NCI-H146 treated with DMSO at 0.1 percent for 48 hours (cell line): ENCODE measurements around the gene PEX16.

Experiments
- DNase-seq: peaks from one replicate; lab custom pipeline; 2025; ENCODE audit not compliant: unreplicated experiment; lab: John Stamatoyannopoulos, UW

PEX16 gene

DNA sequence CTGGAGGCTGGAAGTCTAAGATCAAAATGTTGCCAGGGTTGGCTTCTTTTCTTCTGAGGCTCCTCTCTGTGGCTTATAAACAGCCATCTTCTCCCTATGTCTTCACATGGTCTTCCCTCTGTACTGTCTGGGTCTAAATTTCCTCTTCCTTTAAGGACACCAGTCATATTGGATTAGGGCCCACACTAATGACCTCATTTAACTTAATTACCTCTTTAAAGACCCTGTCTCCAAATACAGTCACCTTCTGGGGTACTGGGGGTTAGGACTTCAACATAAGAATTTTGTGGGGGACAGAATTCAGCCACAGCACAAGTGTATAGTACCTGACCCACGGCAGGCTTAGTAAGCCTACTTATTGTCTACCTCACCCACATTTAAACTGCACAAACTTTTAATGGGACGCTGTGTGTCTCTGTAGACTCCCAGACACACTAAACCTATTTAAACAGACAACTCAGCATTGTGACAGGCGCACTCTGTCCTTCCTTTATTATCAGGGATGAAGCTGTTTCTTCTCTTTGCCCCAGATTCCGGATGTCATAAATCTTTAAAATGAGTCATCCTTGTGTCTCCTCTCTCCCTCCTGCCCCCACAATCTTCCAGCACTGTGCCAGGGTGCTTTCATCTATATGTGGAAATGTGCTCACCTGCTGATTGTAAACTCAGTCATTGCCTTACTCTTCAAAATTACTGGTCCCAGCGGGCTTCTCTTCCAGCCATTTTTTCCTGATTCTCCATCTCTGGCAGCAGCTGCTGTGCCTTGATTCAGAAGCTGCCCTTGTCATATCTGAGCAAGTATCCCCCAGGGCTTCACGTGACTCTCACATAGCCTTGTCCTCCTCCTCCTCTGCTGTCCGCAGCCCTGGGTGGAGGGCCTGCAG lies 37.6 kb downstream of the PEX16 start:
- no peak for DNase-seq

DNA sequence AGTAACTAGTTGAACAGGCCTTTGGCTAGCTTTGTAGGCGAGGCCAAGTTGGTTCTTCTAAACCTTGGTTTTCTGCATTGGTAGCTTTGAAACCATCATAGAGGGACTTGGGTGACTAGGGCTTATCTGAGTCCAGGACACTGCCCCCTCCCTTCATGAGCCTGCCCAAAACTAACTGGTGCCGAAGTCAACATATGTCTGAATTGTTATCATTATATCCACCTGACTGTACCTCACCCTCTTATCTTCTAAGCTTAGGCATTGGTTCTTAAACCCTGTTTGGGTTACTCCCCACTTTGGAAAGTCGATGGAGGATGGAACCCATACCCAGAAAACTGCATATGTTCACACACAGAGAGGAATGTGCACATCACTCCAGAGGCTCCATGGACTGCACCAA lies 39.8 kb downstream of the PEX16 start:
- DNase-seq: no peak

DNA sequence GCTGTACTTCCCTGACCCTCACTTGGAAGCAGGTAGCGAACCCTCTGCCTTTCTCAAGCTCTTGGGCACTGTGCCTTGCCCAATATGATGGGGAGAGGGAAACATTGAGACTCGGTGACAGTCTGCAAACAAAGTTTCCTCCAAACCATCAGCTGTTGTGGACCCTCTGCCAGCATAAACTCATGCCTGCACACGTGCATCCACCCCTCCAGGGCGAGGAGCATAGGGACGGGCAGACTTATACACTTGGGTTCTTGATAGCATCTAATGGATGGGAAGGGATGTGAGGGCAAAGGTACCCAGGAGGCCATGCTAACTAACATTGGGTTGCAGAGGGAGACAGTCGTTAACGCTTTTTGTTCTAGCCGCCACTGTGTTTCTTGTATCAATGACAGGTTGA lies 40.5 kb downstream of the PEX16 start:
- DNase-seq: no peak

DNA sequence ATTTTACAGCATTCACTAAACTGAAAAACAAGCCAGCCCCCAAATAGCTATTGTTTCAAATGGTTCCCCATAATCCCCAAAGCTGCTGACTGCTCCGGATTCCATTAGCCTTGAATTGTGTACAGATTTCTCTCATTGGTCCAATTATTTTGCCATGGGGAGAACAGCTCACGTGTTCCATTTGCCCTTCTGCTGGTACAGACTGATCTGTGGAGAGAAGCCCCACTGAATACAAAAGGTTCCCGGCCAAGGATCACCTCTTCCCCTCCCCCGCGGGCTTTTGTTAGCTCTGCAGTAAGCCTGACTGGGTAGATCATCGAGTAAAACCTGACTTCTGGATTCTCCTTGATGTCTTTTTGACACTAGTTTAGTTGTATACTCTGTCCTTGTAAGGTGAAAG lies 41.3 kb downstream of the PEX16 start:
- DNase-seq: no peak

DNA sequence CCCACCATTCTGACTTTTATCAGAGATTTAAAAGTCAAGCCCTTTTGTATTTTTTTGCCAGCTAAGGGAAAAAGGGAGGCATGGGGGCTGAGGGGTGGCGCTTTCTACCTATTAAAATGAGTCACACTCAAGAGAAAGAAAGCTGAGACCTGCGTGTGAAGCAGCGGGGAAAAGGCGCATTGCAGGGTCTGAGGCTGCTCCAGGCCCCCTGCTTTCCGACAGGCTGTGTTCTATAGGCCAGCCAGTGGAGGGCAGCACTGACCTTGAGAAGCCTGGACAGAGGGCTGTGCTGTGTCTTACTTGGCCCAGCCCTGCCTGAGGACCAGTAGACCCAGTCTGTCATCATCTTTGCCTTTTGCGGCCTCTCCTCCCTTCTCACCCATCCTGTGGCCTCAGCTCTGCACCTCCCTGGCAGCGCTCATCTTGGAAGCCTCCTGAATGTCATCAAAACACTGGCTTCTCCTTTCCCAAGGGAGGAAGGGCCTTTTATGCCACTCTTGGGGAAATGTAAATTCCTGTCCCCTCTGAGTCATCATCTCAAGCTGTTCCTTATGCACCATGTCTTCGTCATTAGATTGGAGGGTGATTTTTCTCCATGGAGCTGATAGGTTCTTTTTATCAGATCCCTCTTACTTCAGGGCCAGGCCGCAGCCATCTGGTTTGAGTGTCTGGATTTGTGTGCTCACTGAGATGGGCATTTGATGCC lies 44.9 kb downstream of the PEX16 start:
- DNase-seq: peak; percentile 15

DNA sequence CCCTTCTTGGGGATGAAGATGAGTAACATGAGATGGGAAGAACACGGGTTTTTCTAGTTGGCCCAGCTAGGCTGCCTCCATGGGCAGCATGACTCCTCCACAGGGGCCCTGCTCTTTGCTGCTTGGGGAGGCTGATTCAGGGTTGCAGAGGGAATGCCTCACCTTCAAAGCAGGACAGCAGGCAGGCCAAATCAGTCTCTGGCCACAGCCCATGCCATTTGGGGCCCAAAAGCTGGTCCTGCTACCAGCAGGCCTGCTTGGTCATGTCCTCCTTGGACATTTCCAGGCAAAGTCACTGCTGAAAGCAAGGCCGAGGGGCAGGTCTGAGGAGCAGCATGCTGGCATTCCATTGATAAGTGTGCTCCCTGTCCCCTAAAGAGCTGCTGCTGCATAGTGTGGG lies 46.0 kb downstream of the PEX16 start:
- DNase-seq: no peak

DNA sequence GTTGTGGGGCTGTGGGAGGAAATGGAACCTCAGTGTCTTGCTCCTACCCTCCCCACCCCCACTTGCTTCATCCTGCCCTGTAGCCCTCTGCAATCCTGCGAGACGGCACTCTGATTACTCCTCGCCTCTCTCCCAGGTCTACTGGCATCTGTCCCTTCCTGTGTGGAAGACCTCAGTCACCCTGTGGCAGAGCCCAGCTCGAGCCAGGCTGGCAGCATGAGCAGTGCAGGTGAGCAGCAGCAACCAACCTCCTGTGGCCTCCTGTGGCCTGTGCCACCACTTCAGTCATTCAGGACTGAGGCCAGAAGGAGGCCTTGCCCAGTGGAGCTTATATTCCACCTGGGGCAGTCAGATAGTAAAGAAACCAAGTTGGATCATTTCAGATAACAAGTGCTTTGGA lies 47.0 kb downstream of the PEX16 start:
- no peak for DNase-seq

DNA sequence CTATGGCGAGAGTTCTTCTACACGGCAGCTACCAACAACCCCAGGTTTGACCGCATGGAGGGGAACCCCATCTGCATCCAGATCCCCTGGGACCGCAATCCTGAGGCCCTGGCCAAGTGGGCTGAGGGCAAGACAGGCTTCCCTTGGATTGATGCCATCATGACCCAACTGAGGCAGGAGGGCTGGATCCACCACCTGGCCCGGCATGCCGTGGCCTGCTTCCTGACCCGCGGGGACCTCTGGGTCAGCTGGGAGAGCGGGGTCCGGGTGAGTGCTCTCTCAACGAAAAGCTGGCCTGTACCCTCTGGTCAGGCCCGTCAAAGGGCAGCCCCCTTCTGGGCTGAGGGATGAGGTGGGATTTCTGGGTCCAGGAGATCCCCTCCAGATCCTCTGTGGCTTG lies 48.1 kb downstream of the PEX16 start:
- DNase-seq: no peak

DNA sequence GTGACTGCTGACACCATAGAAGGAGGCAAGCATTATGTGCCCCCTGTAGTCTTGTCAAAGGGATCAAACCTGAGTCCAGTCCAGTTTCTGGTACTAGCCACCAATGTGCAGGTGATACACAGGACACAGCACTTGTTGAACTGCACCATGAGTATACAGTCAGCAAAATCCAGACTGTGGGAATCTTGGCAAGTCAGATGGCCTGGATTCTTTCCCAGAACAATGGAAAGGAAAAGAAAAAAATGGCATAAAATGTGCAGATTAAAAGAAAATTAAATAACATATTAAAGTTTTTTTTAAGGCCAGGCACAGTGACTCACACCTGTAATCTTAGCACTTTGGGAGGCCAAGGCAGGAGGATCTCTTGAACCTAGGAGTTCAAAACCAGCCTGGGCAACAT lies 53.6 kb downstream of the PEX16 start:
- DNase-seq: no peak

DNA sequence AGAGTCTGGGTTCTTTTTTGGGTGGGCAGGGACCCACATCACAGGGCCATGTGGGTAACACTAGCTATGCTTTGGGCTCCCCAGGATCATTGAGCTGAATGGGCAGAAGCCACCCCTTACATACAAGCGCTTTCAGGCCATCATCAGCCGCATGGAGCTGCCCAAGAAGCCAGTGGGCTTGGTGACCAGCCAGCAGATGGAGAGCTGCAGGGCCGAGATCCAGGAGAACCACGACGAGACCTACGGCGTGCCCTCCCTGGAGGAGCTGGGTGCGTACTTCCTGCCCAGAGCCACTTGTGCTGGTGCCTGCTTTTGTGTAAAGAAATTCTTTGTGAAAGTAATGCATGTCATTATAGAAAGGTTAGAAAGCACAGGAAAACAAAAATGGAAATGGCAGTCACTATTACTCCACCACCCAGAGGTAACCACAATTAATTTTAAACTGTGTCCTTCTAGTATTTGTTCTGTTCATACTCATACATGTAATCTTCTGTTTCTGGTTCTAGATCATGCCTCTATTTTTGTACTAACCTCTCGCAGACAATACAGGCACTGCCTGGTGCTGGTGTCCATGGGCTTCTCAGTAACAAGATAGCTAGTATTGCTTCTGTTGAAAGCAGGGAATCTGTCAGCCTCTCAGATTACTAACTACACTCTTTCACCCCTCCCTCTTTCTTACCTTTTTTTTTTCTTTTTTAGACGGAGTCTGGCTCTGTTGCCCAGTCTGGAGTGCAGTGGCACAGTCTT lies 56.7 kb downstream of the PEX16 start:
- DNase-seq: no peak

DNA sequence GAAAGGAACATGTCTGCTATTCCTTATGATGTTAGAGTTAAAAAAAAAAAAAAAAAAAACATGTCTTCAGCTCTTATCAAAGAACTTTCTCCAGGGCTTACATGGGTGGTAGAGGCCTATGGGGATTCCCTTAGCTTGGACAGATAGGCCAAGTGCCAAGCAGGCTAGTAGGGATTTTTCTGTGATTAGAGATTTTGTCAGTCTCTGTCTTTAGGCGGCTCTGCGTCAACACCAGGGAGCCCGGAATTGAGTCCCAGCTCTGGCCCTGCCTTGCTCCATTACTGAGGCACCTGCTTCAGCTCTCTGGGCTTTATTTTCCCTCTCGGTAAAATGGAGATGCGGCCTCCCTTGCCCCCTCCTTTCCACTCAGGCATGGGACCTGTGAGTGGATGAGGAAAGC lies 57.3 kb downstream of the PEX16 start:
- no peak for DNase-seq
